ENCODE data around the gene SMAD6.
"Not testable (repeated sequence)": the region's sequence is repeated elsewhere in the genome, so short reads cannot be mapped to it uniquely, and the experiment has no call there.

Gene SMAD6

DNA sequence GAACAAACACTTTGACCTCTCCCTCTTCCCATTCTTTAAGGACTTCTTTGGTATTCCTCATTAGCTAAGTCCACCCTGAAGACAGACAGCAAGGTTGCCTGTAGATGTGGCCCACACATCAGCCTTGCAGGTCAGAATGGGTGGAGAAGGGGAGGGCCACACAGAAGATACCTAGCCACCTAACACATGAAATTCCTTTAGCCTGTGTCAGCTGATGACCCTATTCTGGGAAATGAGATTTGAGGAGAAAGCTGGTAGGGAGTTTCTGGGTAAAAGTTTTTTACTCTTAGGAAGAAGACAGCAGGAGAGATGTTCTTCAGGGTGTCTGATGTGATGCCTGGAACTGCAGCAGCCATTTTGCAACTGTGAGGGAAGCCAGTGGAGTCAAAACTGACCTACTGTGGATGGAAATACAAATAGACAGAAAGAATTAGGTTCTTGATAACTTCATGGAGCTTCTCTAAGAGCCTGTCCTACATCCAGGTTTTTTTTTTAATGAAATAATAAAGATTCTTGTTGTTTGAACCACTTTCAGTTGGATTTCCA, 17.8 kb upstream of the SMAD6 start:
- Histone ChIP-seq H3K36me3 (no peaks in the 10 kb centered on the region), H3K27me3 (no peaks in the 10 kb centered on the region), H4K20me1 (no peaks in the 10 kb centered on the region), H3K27ac (no peak overlapping the region), H3K9ac (no peak overlapping the region), H3K4me2 (no peak overlapping the region), H3K4me1 (peaks cover 9% of the 10 kb centered on the region), H3K9me3 (peaks cover 16% of the 10 kb centered on the region; the same call in 1 of the 2 replicates), H3K4me3 (no peak overlapping the region)
- no peak for TF ChIP-seq Cebpa-rat (IDR thresholded peaks at IDR 0.05)

- TF ChIP-seq Cebpa-rat (IDR thresholded peaks at IDR 0.05) = no peak
- no peak overlapping the region for H3K27ac ChIP-seq
- no peak overlapping the region for H3K9ac ChIP-seq
- no peaks in the 10 kb centered on the region for H4K20me1 ChIP-seq
- H3K36me3 ChIP-seq = no peaks in the 10 kb centered on the region
- H3K4me3 ChIP-seq = no peak overlapping the region
- H3K4me2 ChIP-seq = no peak overlapping the region
- H3K9me3 ChIP-seq = peaks cover 16% of the 10 kb centered on the region; the same call in 1 of the 2 replicates
- no peaks in the 10 kb centered on the region for H3K27me3 ChIP-seq
- H3K4me1 ChIP-seq = peaks cover 9% of the 10 kb centered on the region
These were observed 16.3 kb upstream of the SMAD6 start for GRCh38 chr15:66685638-66686150.

DNA sequence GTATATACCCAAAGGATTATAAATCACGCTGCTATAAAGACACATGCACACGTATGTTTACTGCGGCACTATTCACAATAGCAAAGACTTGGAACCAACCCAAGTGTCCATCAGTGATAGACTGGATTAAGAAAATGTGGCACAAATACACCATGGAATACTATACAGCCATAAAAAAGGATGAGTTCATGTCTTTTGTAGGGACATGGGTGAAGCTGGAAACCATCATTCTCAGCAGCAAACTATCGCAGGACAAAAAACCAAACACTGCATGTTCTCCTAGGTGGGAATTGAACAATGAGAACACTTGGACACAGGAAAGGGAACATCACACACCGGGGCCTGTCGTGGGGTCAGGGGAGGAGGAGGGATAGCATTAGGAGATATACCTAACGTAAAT, 11.1 kb upstream of the SMAD6 start:
- not testable (repeated sequence) for H3K27ac ChIP-seq, H3K4me2 ChIP-seq, H3K9me3 ChIP-seq, H3K36me3 ChIP-seq, H3K4me3 ChIP-seq, H4K20me1 ChIP-seq, H3K9ac ChIP-seq, H3K27me3 ChIP-seq
- peaks cover 22% of the 10 kb centered on the region for H3K4me1 ChIP-seq

DNA sequence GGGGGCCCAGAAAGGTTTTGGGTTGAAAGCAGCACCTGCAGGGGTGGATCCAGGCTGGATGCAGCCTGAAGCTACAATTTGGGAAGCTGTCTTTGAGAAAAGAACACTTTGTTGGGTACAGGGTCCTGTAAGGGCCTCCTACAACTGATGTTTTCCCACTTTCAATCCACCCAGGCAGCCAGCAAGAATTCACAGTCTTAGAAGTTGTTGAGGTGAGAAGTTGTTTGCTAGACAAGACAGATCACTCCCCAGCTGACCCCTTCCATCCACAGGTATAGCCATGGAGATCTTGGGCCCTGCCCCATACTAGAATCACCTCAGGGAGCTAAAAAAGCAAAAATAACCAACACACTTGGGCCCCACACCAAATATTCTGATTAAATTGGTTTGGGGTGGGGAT, 10.3 kb upstream of the SMAD6 start:
- no peak for TF ChIP-seq Cebpa-rat (IDR thresholded peaks at IDR 0.05)
- no peak overlapping the region for H3K9ac ChIP-seq
- H3K36me3 ChIP-seq = no peaks in the 10 kb centered on the region
- H3K27ac ChIP-seq = peak overlapping the region; percentile 78; the same call in 1 of the 2 replicates
- H3K9me3 ChIP-seq = no peaks in the 10 kb centered on the region
- peak overlapping the region; percentile 74; the same call in 1 of the 2 replicates for H3K4me2 ChIP-seq
- no peak overlapping the region for H3K4me3 ChIP-seq
- no peaks in the 10 kb centered on the region for H3K27me3 ChIP-seq
- H4K20me1 ChIP-seq = no peaks in the 10 kb centered on the region
- H3K4me1 ChIP-seq = peaks cover 22% of the 10 kb centered on the region

GRCh38 chr15:66692391-66692790, 9.6 kb upstream of the SMAD6 start:
- Histone ChIP-seq H3K27ac (peak overlapping the region; percentile 78), H3K27me3 (no peaks in the 10 kb centered on the region), H4K20me1 (no peaks in the 10 kb centered on the region), H3K36me3 (no peaks in the 10 kb centered on the region), H3K4me3 (no peak overlapping the region), H3K4me2 (peak overlapping the region; percentile 74), H3K9ac (peak overlapping the region; percentile 71), H3K4me1 (peaks cover 22% of the 10 kb centered on the region), H3K9me3 (no peaks in the 10 kb centered on the region)
- no peak for TF ChIP-seq Cebpa-rat (IDR thresholded peaks at IDR 0.05)

GRCh38 chr15:66692808-66693596, 9.0 kb upstream of the SMAD6 start:
- no peak for TF ChIP-seq Cebpa-rat (IDR thresholded peaks at IDR 0.05)
- no peaks in the 10 kb centered on the region for H3K36me3 ChIP-seq
- H3K4me1 ChIP-seq = peaks cover 23% of the 10 kb centered on the region
- peak overlapping the region; percentile 71 for H3K9ac ChIP-seq
- no peak overlapping the region for H3K4me3 ChIP-seq
- peak overlapping the region; percentile 74 for H3K4me2 ChIP-seq
- H3K27me3 ChIP-seq = no peaks in the 10 kb centered on the region
- H3K27ac ChIP-seq = peak overlapping the region; percentile 78
- no peaks in the 10 kb centered on the region for H3K9me3 ChIP-seq
- no peaks in the 10 kb centered on the region for H4K20me1 ChIP-seq

DNA sequence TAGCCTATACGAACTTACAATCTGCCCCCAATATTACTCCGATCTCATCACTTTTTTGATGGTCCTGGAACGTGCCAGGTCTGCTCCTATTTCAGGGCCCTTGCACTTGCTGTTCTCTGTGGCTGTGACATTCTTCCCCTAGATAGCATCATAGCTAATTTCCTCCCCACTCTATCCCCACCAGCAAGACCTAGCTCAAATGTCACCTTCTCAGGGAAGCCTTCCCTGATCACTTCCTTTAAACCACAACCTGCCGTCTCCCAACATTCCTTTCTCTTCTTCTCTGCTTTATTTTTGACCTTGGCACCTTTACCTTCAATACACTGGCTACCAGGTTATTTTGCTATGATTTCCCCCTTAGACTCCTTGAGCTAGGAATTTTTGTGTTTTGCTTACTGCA, 5.3 kb upstream of the SMAD6 start:
- Histone ChIP-seq H3K4me1 (peaks cover 38% of the 10 kb centered on the region), H3K4me3 (no peak overlapping the region), H3K9me3 (no peaks in the 10 kb centered on the region), H3K4me2 (no peak overlapping the region), H3K27ac (no peak overlapping the region), H3K27me3 (peaks cover 3% of the 10 kb centered on the region; the same call in 1 of the 2 replicates), H3K36me3 (no peaks in the 10 kb centered on the region), H4K20me1 (no peaks in the 10 kb centered on the region), H3K9ac (no peak overlapping the region)
- no peak for TF ChIP-seq Cebpa-rat (IDR thresholded peaks at IDR 0.05)

- Histone ChIP-seq H3K4me3 (no peak overlapping the region), H3K4me2 (no peak overlapping the region), H3K4me1 (peaks cover 34% of the 10 kb centered on the region), H4K20me1 (peaks cover 10% of the 10 kb centered on the region), H3K27me3 (peaks cover 18% of the 10 kb centered on the region), H3K9ac (no peak overlapping the region; the same call in 1 of the 2 replicates), H3K27ac (no peak overlapping the region), H3K9me3 (no peaks in the 10 kb centered on the region), H3K36me3 (no peaks in the 10 kb centered on the region)
- TF ChIP-seq Cebpa-rat (IDR thresholded peaks at IDR 0.05) = no peak
These were observed 3.6 kb upstream of the SMAD6 start for GRCh38 chr15:66698318-66698961.

DNA sequence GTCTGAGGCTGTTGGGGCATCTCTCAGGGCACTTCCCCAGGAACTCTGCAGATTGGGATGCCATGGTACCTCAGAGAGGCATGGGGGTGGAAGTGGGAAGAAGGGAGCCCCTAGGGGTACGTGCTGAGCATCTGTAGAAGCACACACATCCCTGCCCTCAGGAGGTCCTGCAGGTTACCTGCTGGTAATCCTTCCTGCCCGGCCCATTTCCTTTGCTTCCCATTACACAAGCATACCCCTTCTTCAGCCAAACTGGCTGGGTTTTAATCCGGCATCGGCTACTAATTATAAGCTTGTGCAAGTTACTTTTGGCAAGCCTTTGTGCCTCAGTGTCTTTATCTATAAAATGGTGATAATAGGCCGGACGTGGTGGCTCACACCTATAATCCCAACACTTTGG, 3.1 kb upstream of the SMAD6 start:
- H3K9me3 ChIP-seq = no peaks in the 10 kb centered on the region
- peaks cover 24% of the 10 kb centered on the region for H3K27me3 ChIP-seq
- H4K20me1 ChIP-seq = peaks cover 15% of the 10 kb centered on the region
- no peak overlapping the region for H3K4me3 ChIP-seq
- no peaks in the 10 kb centered on the region for H3K36me3 ChIP-seq
- H3K27ac ChIP-seq = no peak overlapping the region
- peaks cover 35% of the 10 kb centered on the region for H3K4me1 ChIP-seq
- no peak overlapping the region; the same call in 1 of the 2 replicates for H3K9ac ChIP-seq
- H3K4me2 ChIP-seq = no peak overlapping the region
- TF ChIP-seq Cebpa-rat (IDR thresholded peaks at IDR 0.05) = no peak

DNA sequence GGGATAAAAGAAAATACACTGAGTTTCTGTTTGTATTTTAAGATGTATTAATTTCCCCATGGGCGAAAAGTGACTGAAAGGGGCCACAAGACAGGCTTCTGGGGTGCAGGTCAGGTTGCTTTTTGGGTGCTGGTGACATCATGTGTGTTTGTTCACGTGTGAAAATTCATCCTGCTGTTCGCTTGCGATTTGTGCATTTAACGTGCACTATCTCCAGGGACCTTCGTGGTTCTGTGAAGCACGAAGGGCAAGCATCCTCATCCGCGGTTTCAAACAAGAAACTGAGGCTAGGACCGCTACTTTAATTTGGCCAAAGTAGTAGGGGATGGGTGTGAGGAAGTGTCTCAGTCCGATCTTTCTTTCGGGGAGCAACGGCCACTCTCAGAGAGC, 1.6 kb upstream of the SMAD6 start:
- Histone ChIP-seq H3K9me3 (no peaks in the 10 kb centered on the region), H3K4me3 (peak overlapping the region; percentile 71), H4K20me1 (peaks cover 30% of the 10 kb centered on the region), H3K9ac (peak overlapping the region; percentile 61; the same call in 1 of the 2 replicates), H3K27ac (peak overlapping the region; percentile 35; the same call in 1 of the 2 replicates), H3K36me3 (no peaks in the 10 kb centered on the region), H3K27me3 (peaks cover 38% of the 10 kb centered on the region), H3K4me1 (peaks cover 40% of the 10 kb centered on the region), H3K4me2 (peak overlapping the region; percentile 97)
- TF ChIP-seq Cebpa-rat (IDR thresholded peaks at IDR 0.05) = no peak
